HG03039 (cell line): ENCODE measurements around the gene DIS3L2.
"Not testable (repeated sequence)": the region's sequence is repeated elsewhere in the genome, so short reads cannot be mapped to it uniquely, and the experiment has no call there.

Experiments
- ATAC-seq: cut with Tn5 transposase; IDR thresholded peaks from one replicate; pipeline ENCODE4 v1.9.1; 2021; ENCODE audit warnings: mild to moderate bottlenecking, moderate library complexity; ENCODE audit not compliant: unreplicated experiment

Gene DIS3L2

GRCh38 chr2:232363064-232363783 lies 401.7 kb downstream of the DIS3L2 start:
- ATAC-seq, result not testable (repeated sequence)

DNA sequence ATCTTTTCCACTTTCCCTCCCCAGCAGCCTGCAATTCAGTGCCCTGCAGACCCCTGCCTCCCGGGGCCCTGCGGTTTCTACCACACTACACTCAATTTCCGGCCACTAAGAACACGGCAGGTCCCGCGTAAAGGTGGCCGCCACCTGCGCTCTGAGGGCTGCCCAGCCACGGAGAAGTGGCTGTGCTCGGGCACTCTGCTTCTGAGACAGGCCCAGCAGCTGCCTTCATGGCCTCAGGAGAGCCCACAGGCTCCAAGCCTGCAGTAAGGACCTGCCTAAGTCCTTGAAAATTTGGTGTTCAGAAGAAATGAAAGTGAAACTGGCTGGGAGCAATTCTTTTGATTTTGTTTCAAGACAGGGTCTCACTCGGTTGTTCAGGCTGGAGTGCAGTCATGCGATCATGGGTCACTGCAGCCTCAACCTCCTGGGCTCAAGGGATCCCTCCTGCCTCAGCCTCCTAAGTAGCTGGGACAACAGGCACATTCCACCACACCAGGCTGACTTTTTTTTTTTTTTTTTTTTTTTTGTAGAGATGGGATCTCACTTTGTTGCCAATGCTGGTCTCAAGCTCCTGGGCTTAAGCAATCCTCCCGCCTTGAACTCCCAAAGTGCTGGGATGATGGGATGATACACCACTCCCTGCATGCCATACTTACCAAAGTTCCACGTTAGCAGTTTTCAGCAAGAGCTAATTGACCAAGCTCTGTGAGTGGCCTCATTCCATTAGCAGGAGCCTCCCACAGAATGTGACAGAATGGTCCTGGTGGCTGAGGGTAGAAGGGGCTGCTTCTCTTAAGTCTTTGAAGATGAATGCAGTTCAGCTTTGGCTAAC lies 402.5 kb downstream of the DIS3L2 start:
- no peak for ATAC-seq

DNA sequence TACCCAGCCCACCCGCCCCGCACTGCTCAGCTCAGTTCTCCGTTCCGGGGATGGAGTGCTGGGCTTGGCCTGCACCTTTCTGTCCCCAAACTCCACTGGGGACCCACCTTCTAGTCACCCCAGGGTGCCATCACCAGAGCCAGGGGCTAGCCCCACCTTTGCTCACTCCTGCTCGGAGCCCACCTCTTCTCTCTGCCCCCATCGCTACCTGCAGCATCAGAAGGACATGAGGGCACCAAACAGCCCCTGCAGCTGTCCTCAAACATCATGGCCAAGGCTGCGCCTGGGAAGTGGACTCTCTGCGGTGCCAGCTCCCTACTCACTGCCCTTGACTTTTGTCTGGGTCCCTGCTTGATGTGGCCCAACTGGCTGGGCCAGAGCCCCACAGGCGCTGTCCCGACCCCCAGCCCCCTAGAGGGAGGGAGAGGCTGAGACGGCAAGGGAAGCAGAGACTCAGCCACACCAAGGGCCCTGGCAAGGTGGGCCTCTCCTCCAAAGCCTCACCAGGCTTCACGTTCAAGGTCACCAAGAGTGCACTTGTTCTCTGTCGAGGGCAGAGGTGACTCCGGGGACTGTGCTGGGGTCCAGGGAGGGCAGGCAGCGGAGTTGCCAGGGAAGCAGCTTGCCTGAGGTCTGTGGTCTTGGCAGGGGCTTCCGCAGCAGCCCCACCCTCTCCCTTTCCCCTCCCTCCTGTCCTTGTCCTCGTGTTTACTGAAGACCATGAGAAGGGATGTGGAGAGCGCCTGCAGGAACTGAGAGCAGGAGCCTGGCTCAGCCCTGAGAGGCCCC lies 403.5 kb downstream of the DIS3L2 start:
- not testable (repeated sequence) for ATAC-seq

DNA sequence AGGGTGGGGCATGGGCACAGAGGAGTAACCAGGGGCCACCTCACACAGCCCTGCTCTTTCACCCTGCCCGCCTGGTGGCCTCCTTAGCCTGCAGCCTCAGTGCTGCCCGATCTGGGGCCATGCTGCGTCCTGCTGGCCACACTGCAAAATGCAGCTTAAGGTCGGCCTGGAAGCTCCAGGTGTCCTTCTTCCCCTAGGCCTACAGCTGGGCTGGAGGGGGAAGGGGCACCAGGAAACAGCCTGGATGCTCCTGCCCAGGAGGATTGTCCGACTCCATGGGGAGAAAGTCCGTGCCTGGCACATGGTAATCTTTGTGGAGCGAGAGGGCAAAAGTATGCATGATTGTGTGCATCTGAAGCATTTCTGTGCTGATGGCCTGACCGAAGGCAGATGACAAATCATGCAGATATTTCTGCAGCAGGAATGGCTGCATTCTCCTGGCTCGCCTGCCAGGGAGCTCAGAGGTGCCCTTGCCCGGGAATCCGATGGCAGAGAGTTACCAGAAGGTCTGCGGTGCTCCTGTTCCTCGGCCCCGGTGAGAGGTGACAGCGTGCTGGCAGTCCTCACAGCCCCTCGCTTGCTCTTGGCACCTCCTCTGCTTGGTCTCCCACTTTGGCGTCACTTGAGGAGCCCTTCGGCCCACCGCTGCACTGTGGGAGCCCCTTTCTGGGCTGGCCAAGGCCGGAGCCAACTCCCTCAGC lies 404.3 kb downstream of the DIS3L2 start:
- no peak for ATAC-seq

DNA sequence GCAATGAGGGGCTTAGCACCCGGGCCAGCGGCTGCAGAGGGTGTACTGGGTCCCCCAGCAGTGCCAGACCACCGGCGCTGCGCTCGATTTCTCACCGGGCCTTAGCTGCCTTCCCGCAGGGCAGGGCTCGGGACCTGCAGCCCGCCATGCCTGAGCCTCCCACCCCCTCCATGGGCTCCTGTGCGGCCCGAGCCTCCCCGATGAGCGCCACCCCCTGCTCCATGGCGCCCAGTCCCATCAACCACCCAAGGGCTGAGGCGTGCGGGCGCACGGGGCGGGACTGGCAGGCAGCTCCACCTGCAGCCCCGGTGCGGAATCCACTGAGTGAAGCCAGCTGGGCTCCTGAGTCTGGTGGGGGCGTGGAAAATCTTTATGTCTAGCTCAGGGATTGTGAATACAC lies 404.9 kb downstream of the DIS3L2 start:
- not testable (repeated sequence) for ATAC-seq

- no peak for ATAC-seq
Measured at GRCh38 chr2:232367016-232367415, 405.5 kb downstream of the DIS3L2 start.

DNA sequence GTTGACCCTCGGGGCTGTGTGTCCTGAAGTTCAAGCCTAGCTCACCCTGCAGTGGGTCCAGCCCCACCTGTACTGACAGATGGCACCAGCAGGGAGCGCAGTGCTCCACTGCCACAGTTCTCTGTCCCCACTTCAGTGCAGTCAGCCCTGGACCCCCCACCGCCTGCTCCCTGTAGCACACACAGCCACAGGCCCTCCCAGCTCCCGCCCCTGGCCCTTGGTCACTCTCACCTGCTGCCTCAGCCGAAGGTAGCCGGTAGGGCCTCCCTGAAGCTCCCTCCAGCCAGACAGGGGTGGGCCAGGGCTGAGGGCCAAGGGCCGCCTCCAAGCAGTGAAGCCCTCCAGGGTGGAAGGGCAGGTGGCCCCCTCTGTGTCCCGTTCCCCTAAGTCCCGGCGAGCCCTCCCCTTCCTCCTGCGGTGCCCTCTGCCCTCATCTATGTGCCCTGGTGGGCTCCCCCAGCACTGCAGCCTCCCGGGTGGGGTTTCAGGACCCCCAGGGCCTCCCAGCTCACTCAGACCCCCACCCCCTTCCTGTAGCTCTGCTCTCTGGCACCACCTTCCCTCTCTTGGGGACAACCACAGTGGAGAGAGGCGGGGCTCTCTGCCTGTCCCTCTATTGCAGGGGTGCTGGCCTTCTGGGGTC lies 406.2 kb downstream of the DIS3L2 start:
- no peak for ATAC-seq

GRCh38 chr2:232368311-232368731 lies 406.8 kb downstream of the DIS3L2 start:
- no peak for ATAC-seq

DNA sequence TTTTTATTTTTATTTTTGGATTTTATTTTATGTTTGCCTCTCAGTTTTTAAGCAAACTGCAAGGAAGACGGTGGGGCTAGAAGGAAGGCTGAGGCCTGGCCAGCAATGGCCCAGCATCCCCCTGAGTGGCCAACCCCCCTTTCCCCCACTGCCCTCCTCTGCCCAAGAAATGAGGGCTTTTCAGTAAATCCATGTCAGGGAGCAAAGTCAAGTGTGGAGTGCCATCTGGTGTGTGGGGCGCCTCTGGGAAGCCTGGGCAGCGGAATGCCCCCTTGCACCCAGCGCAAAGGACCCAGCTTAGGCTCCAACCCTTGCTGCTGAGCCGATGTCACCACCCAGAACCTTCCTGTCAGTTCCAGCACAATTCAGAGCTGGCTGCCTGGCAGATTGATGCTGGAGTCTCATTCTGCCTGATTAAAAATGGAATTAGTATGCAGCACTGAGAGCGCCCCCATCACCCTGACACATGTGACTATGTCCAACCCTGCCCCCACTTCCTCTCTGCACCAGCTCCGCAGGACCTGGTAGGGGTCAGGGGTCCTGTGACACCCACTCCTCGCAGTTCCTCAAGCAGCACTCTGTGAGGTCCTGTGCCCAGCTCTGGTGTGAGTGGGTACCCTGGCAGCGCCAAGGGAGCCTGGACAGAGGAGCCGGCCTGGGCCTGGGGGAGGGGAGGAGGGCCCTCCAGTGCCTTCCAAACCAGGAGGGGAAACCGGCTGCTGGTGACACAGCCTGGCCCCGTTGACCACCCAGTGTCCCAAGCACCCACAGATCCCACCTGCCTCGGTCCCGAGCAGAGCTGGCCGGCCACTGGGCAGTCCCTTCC lies 407.8 kb downstream of the DIS3L2 start:
- no peak for ATAC-seq

DNA sequence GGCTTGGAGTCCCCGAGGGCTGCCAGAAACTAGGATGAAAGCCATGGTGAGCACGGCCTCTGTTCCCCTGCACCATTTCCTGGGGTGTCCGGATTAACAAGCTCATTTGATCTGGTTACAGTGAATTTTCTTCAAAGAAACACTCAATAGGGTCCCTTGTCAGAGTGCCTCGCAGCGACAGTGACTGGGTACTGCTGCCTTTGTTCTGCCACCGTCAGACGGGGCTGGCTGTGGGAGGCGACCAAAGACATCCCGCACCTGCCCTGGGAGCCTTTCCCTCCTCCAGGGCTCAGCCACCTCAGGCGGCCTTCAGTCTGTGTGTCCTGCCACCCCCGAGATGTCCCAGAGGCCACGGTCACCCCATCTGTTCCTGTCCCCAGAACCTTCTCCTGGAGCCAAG lies 408.5 kb downstream of the DIS3L2 start:
- ATAC-seq, result not testable (repeated sequence)

GRCh38 chr2:232372231-232373208 lies 411.0 kb downstream of the DIS3L2 start:
- ATAC-seq, result no peak

GRCh38 chr2:232374356-232374755 lies 412.8 kb downstream of the DIS3L2 start:
- ATAC-seq, result no peak

DNA sequence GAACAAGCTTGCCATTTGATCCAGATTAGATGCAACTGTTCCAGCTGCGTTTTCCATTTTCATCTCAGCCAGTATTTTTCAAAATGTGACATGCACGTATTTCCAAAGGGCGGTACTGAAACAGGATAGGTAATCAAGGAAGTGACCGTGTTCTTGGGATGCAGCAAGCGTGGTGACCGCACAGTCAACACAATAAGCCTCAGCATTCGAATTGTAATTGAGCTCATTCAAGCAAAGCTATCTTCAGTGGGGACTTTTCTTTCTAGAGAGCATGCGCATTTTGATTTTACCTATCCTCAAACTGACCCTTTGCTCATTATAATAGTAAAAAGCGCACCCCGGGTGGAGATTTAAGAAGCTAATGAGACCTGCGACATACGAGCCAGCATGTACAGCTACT lies 413.7 kb downstream of the DIS3L2 start:
- no peak for ATAC-seq

DNA sequence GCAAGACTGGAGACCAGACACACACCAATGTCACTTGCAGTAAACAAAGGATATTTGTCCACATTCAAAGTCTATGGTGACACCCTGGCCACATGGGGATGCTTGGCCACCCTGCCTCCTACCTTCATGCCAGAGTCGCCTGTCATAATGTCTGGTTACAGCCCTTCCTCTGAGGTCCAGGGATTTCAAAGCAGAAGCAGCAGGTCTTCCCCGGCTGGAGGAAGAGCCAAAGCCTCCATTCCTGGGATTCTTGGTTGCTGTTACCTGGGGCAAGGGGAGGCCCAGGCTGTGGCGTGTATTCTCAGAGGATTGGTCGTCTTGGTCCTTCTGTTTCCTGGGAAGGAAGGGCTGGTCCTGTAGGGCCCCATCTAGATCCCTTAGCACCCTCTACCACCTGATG lies 414.7 kb downstream of the DIS3L2 start:
- no peak for ATAC-seq

GRCh38 chr2:232376713-232377112 lies 415.2 kb downstream of the DIS3L2 start:
- ATAC-seq, result no peak

DNA sequence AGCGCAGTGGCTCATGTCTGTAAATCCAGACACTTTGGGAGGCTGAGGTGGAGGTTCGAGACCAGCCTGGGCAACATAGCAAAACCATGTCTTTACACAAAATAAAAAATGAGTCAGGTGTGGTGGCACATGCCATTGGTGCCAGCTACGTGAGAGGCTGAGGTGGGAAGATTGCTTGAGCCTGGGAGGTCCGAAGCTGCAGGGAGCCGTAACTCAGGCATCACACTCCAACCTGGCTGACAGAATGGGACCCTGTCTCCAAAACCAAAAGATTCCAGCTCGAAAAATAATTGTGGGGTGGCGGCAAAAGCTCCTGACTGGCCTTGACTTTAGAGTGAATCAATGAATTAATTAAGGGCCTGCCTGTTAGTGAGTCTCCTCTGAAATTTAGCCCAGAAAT lies 415.8 kb downstream of the DIS3L2 start:
- ATAC-seq, result no peak

GRCh38 chr2:232377841-232378734 lies 416.6 kb downstream of the DIS3L2 start:
- no peak for ATAC-seq
